GM21619 (cell line): ENCODE data around the gene TUBE1.
"Not testable (repeated sequence)": the region's sequence is repeated elsewhere in the genome, so short reads cannot be mapped to it uniquely, and the experiment has no call there.

Source experiments
- ATAC-seq: cut with Tn5 transposase; IDR thresholded peaks from one replicate; pipeline ENCODE4 v1.9.1; 2021; ENCODE audit not compliant: unreplicated experiment

TUBE1 gene

DNA sequence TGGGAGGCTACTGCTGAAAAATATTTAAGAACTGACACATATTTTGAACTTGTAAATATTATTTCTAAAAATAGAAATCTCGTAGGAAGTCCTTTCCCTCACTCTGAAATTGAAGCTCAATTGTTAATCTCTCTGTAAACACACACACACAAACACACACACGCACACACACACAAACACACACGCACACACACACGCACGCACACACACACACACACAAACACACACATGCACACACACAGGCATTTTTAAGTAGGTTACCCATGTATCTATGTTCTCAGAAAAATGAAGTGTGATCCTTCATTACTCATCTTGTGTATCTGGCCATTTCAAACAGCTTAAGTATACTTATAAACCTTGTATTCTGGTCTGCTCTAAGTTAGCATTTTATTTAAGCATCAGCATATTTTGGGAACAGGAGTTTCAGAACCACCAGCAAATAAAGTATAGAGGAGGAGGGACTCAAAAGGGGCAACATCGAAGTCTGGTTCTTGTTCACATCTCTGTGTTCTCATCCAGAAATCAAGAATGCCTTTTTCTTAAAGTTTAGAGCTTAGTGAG is 21.8 kb downstream of the TUBE1 start:
- no peak for ATAC-seq

DNA sequence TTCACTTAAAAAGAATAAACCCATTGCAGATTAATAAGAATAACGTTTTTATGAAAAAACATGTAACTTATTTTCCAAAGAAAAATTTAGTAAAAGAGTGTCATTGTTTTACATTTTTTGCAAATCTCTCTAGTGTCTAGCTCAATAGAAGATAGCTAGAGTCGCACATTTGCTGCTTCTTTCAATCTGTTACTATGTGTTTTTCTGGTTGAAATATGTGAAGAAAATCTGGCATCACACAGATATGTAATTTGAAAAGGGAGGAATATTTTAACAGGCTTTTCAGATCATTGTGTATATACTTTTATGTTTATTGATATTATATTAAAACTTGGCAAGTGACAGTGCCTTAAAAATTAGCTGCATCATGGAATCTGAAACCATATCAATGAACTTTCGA is 24.3 kb downstream of the TUBE1 start:
- no peak for ATAC-seq

DNA sequence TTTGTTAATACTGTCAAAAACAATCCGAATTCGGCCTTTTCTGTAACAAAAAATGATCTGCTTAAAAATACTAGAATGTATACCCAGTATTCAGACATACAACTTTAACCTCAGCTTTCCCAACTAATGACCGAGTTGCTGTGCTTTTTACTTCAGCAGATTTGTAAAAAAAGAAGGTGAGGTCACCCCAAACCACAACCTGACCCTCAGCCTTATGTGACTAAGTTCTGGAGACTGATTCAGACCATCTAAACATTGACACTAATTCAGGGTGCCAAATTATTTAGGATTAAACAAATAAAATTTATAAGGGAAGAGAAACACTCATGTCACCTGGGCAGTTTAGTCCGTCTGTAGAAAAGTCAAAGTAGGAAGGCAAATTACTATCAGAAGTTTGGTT is 25.7 kb downstream of the TUBE1 start:
- ATAC-seq: no peak

DNA sequence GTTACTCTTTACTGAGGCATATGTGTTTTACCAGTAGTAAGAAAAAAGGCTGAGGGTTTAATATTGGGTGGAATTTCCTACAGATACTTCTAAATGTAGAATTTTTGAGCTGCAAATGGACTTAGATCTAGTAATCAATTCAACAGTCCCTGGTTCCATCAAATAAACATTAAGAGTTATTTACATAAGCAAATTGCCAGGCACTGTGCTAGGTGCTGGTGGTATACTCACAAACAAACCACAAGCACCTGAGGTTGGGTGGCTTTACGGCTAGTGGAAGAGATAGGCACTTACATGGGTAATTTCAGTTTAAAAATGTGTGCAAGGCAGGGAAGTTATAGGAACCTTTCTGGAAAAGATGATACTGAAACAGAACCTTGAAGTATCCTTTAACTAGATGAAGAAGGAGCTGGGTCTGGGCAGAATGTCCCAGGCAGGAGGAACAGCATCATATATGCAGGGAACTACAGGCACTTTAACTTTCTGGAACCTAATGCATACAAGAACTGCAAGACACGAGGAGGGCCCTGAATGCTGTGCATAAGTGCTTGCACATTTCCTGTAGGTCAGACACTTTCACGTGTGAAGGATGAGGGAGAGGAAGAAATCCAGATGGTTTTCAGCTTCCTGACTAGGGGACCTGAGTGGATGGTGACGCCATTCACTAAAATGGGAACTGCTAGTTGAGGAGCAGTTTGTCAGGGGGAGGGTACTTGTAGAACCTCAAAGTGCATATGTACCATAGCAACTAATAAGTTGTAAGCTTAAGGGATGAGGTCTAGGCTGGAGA is 28.8 kb downstream of the TUBE1 start:
- no peak for ATAC-seq

DNA sequence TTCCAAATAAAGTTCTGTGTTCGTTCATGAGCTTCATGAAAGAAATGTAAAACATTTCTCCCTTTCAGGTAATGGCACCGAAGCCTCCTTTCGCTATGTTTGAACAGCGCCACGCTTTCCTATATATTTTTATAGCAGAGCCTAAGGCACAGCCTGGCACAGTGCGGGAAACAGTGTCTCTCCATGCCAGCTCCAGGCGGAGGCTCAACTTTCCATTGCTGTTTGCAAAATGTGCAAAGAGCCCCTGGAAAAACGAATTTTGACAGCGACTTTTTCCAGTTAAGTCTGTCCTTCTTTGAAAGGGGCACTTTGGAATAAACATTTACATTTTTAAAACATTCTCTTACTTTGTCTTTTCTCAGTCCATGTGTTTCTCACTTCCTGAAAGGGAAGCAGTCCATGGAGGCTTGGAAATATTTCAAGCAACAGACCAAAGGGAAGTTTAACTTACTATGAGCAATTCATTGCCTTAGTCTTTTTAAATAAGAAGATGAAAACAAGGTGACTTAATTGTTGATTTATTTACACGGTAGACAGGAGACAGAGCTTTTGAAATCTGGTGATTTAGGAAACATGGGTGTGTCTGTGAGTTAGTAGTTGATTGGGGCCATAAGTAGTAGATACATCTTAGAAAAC is 32.6 kb downstream of the TUBE1 start:
- no peak for ATAC-seq

DNA sequence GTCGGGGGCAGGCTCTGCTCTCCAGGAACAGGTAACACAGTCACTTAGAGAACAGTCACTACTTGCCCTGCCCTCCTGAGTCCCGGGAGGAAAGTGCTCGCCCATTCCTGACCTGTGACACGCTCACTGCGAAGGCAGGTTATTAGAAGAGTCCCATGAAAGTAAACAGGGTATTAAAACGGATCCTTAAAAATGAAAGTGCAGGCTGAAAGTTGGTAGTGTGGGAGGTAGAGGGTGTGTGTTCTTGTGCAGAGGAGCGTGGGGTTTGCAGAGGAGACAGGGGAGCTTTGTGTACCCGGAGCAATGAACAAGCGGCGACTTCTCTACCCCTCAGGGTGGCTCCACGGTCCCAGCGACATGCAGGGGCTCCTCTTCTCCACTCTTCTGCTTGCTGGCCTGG is 33.3 kb downstream of the TUBE1 start, which contains the start of gene CCN6:
CCN6 (plus strand) TSS at position 104 of the 400 bp plus-strand sequence; CDS start at position 358, 254 bp downstream.
- ATAC-seq: no peak

DNA sequence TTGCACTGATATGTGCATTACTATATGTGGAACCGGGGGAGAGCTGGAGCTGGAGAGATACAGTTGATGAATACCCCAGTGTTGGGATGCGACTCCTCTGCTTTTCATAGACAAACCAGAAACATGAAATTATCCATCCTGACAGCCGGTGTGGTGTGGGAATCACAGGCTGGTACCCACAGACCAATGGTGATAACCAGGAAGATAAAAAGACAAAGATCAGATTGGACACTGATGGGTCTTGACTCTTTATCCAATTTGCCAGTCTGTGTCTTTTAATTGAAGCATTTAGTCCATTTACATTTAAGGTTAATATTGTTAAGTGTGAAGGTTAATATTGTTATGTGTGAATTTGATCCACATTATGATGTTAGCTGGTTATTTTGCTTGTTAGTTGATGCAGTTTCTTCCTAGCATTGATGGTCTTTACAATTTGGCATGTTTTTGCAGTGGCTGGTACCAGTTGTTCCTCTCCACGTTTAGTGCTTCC is 36.0 kb downstream of the TUBE1 start:
- not testable (repeated sequence) for ATAC-seq

DNA sequence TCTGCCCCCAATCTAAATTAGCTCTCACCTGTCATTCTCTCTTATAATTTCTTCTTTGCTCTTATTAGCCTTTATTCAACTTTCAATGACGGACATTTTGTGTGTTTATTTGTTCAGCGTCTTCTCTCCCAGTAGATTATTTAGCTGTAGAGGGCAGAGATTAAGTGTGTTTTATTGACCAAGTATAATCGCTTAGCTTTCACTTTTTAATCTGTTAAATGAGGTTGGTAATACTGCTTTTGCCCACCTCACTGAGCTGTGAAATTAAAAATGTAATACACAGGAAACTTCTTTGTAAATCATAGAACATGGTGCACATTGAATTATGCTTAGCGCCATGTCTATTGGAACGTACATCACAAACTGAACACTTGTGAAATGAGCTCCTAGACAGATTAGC is 36.9 kb downstream of the TUBE1 start:
- no peak for ATAC-seq

DNA sequence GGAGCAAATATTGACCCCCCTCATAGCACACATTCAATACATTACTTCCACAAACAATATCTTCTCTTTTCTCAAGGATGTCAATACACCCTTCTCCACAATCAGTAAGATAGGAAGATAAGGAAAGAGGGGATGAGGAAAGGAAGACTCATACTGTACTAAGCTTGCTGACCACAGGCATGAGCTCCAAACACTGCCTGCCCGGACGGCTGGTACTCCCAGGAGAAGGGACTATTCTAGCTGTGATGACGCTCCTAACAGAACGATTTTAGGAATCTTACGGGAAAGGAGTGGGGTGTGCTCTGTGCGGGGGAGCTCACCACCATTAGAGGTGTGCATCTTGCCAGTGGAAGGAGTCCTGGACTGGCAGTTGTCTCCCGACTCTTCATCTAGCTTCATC is 37.3 kb downstream of the TUBE1 start:
- ATAC-seq: no peak

DNA sequence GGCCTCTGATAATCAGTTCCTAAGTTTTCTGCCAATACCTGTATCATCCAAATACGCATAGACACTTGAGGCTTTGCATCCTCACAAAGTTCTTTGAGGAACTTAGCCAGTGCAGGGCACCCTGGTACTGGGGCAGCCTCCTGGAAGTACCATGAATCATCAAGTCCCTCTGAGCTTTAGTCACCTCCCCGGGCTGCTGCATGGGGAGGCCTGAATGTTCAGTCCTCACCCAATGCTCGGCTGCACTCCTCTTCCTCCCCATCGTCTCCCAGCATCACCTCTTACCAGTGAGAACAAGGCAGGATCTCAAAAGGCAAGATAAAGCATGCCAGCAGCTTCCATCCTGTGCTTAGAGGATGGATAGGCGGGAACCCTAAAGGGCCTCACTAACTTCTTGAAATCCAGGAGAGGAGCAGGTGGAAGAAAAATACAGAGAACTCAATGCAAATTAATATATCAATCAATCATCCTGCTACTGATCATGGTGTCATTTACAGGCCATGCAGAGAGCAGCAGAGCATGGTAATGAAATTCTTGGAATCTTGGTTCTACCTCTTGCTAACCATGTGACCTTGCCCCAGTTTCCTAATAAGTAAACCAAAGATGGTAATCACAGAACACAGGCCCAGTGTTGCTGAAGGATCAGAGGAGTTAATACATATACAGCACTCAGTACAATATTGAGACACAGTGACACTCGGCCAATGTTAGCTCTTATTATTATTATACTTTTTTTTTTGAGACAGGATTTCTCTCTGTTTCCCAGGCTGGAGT is 38.1 kb downstream of the TUBE1 start:
- no peak for ATAC-seq

DNA sequence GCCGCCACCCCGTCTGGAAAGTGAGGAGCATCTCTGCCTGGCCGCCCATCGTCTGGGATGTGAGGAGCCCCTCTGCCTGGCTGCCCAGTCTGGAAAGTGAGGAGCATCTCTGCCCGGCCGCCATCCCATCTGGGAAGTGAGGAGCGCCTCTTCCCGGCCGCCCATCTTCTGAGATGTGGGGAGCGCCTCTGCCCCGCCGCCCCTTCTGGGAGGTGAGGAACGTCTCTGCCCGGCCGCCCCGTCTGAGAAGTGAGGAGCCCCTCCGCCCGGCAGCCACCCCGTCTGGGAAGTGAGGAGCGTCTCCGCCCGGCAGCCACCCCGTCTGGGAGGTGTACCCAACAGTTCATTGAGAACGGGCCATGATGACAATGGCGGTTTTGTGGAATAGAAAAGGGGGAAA is 39.8 kb downstream of the TUBE1 start:
- not testable (repeated sequence) for ATAC-seq

DNA sequence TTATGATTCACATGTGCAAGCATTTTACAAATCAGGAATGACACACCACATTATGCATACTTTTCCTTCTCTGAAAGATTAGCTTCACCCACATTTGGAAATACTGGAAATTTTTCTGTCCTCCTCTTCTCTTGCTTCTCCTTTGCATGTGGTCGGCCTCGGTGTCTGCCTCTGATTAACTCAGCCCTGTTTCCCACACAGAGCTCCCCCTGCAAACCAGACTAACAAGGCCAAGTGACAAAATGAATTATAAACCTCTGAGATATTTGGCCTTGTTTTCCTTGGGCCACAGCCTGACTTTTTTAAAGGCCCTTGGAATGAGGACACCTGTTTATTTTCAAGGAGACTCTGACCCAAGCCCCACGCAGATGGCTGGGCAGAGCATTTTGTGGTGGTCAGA is 42.4 kb downstream of the TUBE1 start:
- no peak for ATAC-seq

DNA sequence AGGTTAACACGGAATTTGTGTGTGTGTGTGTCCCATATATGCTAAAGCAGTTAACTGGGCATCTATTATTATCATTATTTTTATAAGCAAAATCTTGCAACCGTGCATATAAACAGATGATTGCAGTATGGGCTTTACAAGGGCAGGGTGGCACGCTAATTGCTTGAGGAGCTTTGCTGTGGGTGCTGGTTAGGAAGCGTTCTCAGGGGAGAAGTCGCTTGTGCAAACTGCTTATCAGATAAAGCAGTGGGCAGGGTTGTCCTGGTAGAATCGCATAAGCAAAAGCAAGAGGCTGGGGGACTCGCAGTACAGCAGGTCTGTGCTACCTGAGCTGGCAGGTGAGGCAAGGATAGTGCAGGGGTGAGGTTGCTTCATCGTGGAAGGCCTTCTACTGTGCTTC is 43.1 kb downstream of the TUBE1 start:
- no peak for ATAC-seq

DNA sequence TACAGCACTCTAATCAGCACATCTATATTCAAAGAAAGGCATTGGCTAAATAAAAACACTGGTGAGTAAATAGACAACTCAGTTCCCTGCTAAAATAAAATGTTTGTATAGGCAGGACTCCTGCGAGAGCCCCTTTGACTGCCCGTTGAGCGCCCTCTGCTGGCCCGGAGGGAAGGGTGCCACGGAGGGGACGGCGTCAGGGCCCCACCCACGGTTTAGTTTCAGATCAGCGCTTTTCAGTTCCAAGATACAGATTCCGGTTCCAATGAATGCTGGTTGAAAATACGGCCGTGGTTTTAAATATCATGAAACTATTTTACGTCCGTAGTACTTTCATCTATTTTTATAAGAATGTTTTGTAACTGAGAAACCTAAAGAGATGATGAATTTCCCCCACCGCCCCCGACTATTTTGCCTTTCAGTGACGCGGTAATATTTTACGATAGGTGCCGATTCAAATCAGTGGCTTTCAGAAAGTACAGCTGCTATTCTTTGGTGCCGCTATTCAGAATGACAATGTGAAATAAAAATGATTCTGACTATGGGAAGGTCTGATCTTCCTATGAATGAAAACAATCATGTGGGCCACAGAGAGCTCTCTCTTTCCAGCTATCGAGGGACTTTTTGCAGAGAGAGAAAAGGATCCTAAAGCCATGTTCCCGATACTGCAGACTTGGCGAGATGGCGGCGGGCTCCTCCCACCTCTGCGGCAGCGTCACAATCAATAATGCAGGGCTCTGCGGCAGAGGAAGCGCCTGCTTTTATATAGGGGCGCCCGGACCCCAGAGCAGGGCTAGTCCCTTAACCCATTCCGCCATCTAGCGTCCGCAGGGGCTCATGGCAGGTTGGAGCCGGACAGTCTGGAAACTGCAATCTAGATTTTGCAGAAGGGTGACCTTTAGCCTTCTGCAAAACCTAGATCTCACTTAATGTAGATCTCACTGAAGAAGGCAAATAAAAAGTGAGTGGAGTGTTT is 44.0 kb downstream of the TUBE1 start:
- ATAC-seq: peak; percentile 94

DNA sequence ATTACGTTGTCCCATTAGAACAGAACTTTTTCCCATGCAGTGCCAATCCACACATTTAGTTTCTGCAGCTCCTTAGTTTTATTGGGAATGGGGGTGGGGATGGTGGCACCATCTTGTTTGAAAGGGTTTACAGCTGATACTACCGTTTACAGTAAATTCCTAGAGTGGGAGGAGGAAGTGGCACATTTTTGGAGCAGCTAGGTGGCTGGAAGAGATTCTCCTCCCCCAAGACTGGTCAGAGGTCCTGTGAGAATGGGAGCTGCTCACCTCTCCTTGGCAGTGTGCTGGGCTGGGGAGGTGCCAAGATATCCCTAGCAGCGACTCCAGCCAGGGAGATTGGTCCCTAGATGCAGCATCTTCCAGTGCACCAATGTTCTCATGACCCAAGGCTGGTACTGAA is 45.7 kb downstream of the TUBE1 start:
- no peak for ATAC-seq

DNA sequence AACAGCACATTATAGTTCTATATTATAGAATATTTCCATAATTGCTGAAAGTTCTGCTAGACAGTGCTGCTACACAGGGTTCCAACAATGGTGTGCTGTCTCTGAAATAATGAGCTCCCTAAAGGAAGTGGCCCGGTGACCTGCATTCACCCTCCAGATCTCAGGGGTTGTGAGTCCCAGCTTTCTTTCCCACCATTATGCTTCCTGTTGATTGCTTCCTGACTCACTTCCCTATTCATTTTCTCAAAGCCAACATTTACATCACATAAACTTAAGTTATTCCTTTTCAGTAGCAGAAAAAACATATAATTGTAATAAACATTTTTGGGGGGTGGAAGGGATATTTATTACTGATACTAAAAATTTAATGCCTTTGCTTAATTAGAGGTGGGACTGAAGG is 46.3 kb downstream of the TUBE1 start:
- no peak for ATAC-seq

DNA sequence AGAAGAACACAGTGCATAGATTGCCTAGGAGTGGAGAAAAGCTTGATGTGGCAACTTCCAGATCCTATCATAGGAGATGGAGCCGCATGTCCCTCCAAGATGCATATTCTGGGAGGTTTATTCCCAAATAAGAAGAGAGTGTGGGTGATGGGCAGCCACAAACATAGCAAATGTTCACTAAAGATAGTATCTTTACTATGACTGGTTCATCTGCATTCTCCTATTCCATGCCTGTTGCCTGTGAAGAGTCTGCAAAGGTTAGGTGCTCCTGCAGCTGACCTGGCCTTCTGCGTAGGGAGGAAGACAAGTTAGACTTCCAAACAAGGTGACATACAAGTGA is 47.9 kb downstream of the TUBE1 start:
- ATAC-seq: no peak

DNA sequence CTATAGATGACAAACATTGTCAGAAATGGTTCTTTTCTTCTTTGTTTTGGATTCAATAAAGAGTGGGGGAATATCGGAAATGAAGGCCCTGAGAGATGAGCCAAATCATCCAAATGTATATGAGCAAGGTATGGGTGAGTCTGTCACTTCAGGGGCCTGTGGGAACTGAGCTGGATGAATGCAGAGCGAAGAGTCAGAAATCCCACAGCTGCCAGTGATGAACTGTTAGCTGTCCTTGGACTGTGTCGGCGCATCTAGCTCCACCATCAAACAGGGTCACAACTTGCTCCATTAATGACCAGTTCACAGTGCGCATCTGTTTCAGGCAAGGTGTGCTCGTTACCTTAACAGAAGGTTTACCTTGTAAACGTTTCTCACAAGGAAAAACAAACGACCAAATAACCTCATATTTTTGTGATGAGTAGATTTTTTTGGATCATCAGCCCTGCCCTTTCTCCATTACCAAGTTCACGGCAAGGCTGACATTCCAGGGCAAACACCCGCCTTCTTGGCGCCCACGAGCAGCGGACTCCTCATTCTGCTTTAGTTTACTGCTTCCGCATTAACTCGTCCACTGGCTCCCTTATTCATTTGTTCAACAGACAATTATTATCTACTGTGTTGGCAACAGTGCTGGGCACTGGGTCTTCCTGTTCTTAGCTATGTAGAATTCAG is 48.4 kb downstream of the TUBE1 start:
- ATAC-seq: no peak

DNA sequence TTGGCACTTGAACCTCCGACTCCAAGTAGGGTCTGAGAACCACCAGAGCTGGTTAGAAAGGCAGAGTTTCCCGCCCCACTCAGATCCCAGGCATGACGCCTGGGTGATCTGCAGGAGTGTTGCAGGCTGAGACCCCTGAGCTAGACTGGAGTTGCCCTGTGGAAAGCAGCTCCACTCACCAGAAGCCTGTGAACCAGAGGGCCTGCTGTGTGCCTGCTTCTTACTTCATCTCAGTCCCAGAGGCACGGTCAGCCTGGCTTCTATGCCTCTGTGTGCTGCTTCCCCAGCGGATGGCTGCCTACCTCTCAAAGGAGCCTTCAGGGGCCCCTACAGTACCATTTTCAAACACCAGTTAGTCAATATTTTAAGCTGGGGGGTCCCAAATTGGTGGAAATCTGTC is 49.0 kb downstream of the TUBE1 start:
- no peak for ATAC-seq

DNA sequence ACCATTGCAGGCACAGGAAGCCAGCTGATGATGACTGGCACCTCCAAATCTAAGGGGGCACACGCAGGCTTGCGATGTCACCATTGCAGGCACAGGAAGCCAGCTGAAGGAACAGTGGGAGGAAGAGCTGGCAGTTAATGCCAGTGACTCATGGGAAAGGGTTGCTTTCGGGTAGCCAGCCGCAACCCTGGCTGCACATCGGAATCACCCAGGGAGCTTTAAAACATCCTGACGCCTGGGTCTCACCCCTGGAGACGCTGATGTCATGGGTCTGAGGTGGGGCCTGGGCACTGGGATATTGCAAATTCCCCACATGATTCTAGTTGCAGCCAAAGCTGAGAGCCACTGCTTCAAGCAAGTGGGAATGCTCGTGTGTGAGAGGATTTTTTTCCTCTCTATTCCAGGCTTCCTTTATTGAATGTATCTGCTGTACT is 49.5 kb downstream of the TUBE1 start:
- ATAC-seq: no peak
